ENCODE measurements around the gene EHBP1. TPM values are rescaled to one million over a fixed set of nuclear protein-coding genes. Genes with fewer than 3 reads are reported as not detected.
A peak's percentile ranks its signal among the peaks of the same experiment; 100 is the strongest.
"Not testable (repeated sequence)": the region's sequence is repeated elsewhere in the genome, so short reads cannot be mapped to it uniquely, and the experiment has no call there.

Gene EHBP1
- total RNA-seq, 2 donors from 2014 or later, result 22.6 to 32.1 TPM

DNA sequence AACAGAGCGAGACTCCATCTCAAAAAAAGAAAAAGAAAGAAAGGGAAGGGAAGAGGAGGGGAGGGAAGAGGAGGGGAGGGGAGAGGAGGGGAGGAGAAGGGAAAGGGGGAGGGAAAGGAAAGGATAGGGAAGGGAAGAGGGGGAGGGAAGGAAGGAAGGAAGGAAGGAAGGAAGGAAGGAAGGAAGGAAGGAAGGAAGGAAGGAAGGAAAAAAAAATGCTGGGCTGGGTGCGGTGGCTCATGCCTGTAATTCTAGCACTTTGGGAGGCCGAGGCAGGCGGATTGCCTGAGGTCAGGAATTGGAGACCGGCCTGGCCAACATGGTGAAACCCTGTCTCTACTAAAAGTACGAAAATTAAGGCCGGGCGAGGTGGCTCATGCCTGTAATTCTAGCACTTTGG lies 314.2 kb downstream of the EHBP1 start:
- ATAC-seq; intact Hi-C loops (cut with DNase I, micrococcal nuclease); DNase-seq: not testable (repeated sequence)

DNA sequence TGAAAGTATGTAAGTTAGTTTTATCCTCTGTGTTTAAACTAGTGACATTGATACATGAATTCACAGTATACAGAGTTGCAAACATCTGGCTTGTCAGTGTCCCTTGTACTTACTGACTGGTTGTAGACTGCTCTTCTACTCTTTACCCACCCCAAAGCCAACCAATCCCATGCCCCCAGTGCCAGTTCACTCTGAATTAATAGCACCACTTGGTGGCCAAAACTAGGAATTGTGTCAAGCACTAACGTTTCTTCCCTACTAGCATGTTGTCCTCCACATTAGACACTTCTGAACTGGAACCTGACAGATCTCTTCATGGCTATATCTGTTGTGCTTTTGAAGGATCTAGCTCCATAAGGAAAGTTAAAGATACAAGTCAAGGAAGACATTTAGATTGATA lies 317.9 kb downstream of the EHBP1 start:
- DNase-seq, result no peak
- intact Hi-C loops (cut with DNase I, micrococcal nuclease), result no loop called here
- peak; percentile 25 for ATAC-seq

DNA sequence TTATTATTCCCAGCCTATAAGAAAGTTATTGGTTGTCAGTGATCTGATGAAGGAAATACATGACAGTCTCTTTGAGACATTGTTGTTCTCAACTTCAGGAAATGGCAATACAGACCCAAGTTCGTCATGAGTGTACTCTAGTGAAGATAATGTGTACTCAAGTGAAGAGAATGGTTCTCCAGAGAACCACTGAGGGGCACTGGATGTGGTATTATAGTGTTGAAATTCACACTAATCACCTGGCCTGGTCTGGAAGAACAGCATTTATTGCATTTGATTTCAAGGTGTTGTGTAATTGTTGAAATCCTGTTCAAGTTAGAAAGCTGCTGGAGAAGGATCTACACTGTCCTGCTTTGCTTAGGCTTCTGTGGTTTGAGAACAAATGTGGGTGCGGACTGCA lies 321.7 kb downstream of the EHBP1 start:
- DNase-seq, result no peak
- intact Hi-C loops (cut with DNase I, micrococcal nuclease), result no loop called here
- ATAC-seq, result no peak

GRCh38 chr2:63029058-63029457 lies 323.5 kb downstream of the EHBP1 start:
- DNase-seq (no peak), ATAC-seq (no peak)
- intact Hi-C loops (cut with DNase I, micrococcal nuclease), result no loop called here

- intact Hi-C loops (cut with DNase I, micrococcal nuclease), result no loop called here
- DNase-seq (no peak), ATAC-seq (no peak)
Measured at GRCh38 chr2:63034526-63034925, 329.0 kb downstream of the EHBP1 start.

- intact Hi-C loops (cut with DNase I, micrococcal nuclease), result no loop called here
- ATAC-seq (no peak), DNase-seq (no peak)
Measured at GRCh38 chr2:63035169-63035568, 329.7 kb downstream of the EHBP1 start.

DNA sequence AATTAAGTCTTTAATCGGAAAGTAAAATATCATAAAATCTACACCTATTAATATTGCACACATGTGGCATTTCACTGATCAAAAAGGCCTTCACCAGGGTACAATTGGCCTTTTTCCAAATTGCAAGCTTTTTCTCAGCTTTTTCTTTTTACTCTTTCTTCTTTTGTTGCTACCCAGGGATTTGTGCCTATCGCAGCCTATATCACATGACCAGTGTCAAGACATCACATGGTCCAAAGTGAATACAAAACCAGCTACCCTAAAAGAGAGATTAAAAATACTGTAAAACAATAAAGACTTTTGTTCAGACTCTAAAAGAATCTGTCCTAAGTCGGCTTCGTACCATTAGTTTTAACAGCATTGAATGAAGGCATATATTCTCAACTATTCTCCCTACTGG lies 330.1 kb downstream of the EHBP1 start:
- no peak for ATAC-seq
- DNase-seq, result no peak
- intact Hi-C loops (cut with DNase I, micrococcal nuclease), result no loop called here

GRCh38 chr2:63038034-63038433 lies 332.5 kb downstream of the EHBP1 start:
- intact Hi-C loops (cut with DNase I, micrococcal nuclease), result no loop called here
- DNase-seq (no peak), ATAC-seq (no peak)

GRCh38 chr2:63040586-63040985 lies 335.1 kb downstream of the EHBP1 start:
- intact Hi-C loops (cut with DNase I, micrococcal nuclease), result no loop called here
- ATAC-seq (no peak), DNase-seq (no peak)

DNA sequence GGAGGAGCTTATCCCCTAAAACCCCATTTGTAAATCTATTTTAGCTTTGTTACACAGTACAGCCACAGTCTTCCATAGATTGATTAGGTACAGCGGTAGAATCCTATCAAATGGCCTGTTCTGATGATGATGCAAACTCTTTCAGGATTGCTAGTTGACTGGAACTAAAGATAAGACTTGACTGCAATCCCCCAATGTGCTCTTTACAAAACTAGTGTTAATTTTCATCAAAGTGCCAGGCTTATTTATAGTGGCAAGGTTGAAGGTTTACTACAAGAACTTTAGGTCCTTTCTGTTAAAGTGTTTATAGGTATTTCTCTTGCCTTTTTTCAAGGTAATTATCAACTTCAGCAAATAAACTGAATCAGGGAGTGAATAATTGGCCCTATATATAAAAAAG lies 336.1 kb downstream of the EHBP1 start:
- no peak for DNase-seq
- ATAC-seq, result no peak
- intact Hi-C loops (cut with DNase I, micrococcal nuclease), result no loop called here

DNA sequence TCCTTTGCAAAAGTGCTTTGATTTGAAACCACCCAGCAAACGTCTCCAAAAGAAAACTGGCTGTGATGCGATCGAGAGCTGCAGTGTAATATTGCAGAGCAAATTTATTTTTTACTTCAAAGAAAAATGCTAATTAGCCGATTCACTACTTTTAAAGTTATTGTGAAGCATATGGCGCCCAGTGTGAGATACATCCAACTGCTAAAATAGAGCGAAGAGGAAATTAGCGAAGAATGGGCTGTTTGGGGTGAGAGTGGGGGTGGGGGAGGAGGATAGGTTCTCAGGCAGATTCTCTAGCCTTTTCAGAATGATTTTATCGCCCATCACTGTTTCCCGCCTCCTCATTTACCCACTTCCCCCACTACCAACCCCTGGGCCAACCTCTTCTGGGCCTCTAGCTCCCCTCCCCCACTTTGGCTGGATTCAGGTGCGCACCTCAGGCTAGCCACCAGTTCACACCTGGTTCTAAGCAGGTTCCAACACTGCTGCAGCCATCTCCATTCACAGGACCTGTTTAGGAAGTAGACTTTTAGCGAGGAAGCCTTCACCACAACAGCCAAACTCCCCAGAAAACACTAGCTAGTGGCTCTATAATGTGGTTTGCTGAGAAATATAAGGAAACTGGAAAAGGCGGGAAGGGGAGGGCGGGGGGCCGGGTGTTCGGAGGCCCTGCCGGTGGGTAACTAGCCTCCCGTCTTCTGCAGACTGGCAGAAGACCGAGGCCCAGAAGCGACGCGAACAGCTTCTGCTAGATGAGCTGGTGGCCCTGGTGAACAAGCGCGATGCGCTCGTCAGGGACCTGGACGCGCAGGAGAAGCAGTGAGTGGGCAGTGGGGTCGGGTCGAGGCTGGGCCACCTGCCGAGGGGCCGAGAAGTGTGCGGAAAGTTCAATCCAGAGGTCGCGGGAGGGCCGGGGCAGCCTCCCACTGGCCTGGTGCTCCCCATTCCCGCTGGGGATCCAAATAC lies 339.1 kb downstream of the EHBP1 start:
- ATAC-seq (no peak), DNase-seq (no peak)
- intact Hi-C loops (cut with DNase I, micrococcal nuclease), result no loop called here

DNA sequence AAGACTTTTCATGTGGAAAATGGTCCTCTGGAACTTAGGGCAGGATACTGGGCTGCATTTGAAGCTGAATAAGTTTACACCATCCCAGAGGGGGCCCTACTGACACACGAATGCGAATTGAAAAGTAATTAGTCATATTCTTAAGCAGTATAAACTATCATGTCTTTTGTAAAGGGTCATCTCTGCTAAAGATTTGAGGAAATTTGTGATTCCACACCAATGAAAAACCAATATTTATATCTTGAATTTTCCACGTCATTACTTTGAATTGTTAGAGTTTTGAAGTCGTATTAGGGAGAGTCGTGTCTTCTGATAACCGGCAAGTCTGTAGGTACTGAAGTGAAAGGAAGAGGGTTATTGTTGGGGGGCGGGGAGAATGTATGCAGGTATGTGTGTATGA lies 341.0 kb downstream of the EHBP1 start:
- ATAC-seq (no peak), DNase-seq (no peak)
- intact Hi-C loops (cut with DNase I, micrococcal nuclease), result no loop called here

GRCh38 chr2:63046961-63047320 lies 341.4 kb downstream of the EHBP1 start:
- DNase-seq (no peak), ATAC-seq (no peak)
- intact Hi-C loops (cut with DNase I, micrococcal nuclease), result no loop called here

DNA sequence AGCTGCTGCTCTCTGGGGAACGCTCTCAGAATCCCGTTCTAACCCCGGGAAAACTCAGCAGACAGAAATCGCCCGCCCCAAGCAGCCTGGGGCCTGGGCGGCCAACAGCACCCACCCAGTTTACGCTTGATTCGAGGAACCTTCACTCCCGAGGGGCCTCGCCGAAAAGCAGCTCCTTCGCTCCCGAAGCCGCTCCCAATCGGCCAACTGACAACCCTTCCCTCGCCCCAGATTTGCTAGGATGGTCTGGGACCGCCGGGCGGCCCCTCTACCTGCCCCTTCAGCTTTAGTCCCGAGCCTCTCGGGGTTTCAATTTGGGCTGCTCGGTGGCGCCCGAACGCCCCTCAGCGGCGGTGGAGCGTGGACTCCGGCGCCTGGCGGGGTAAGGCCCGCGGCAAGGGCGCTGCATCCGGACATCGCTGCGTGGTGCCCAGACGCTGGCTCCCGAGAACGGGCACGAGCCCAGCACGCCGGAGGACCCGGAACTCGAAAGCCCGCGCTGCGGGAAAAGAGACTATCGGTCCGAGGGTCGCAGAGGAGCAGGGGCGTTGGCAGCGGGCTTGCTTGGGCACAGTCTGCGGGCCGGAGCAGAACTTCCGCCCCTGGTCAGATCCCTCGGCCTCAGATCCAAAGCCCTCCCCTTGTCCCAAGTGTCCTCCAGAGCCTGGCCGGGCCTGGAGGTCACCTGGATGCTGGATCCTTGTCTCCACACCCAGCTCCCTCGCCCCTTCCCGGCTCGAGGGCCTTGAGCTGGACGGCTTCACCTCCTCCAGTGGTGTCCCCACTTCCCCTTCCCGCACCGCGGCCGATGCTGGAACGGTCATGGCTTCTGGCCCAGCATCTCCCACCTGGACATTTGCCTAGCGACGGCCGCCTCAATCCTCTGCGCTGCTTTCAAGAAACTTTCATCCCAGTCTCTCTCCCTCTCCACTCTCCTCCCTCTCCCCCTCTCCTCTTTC lies 342.1 kb downstream of the EHBP1 start:
- intact Hi-C loops (cut with DNase I, micrococcal nuclease), result no loop called here
- DNase-seq (peak in 1 of 2 donors; percentile 37), ATAC-seq (peak; percentile 44)

DNA sequence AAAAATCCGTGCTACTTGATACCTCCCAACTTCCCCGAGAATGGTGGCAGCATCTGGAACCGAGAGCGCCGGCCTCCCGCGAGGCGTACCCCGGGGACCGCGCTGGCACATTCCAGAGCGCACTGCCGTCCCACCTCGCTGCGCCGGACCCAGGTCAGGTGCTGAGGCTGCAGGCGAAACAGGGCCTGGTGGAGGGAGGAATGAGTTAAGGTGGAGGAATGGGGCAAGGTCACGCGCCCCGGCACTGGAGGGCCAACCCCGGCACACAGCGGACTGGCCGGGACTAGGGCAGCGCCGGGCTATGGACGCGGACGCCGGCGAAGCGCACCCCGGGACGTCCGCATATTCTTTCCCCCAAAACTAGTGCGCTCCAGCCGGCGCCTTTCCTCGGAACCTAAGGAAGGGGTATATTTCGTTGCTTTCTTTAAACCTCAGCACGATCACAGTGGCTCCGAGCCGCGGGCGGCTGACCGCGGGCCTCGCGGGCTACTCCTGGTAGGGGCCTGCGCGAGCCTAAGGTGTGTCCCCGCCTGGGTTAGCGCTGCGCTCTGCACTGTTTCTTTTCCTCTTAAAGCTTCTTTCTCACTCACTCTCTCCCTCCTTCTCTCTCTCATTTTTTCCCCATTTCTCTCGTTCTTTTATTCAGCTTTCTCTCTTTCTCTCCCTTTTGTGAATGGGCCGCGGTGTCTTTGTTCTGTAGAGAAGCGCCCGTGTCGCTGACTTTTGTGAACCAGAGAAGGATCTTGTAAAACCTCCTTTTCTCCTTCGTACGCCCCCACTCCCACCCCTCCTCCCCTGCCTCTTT lies 343.1 kb downstream of the EHBP1 start:
- ATAC-seq (no peak), DNase-seq (peak in 1 of 2 donors; percentile 8)

GRCh38 chr2:63049211-63049969 lies 343.9 kb downstream of the EHBP1 start:
- ATAC-seq (no peak), DNase-seq (peak in 1 of 2 donors; percentile 6)
- intact Hi-C loops (cut with DNase I, micrococcal nuclease), result no loop called here

More for the DNA sequence above, 343.1 kb downstream of the EHBP1 start:
- intact Hi-C loops (cut with DNase I, micrococcal nuclease), result no loop called here

- ATAC-seq, result no peak
- no peak for DNase-seq
- intact Hi-C loops (cut with DNase I, micrococcal nuclease), result no loop called here
Measured at GRCh38 chr2:63049970-63050333, 344.4 kb downstream of the EHBP1 start.

GRCh38 chr2:63050334-63051041 lies 345.0 kb downstream of the EHBP1 start, which contains the start of gene OTX1:
Gene OTX1, plus strand, starts transcription at chr2:63050830. Its CDS starts 2,161 bp downstream, at chr2:63052991.
- intact Hi-C loops (cut with DNase I, micrococcal nuclease), result no loop called here
- DNase-seq (peak; percentile 54 to 60), ATAC-seq (peak; percentile 66)
